HepG2 (cell line): ENCODE results near the gene HELZ. TPM values are rescaled to one million over a fixed set of nuclear protein-coding genes. Genes with fewer than 3 reads are reported as not detected.
"Not testable (repeated sequence)": the region's sequence is repeated elsewhere in the genome, so short reads cannot be mapped to it uniquely, and the experiment has no call there.

Experiments used
- ATAC-seq: fragments of 200-7000 bp; cut with Tn5 transposase; 3 replicates; pipeline ENCODE4 v1.9.1; 2020; ENCODE audit warnings: mild to moderate bottlenecking, moderate library complexity
- BruUV-seq: library from RNA; stranded (reverse); fragments of 400-500 nt; replicated peaks from 2 replicates; lab custom pipeline; 2021; lab: Mats Ljungman, UMichigan
- CTCF ChIA-PET: fragments of 300-600 bp; formaldehyde crosslinking; extraction: SDS; loops from one replicate; lab custom pipeline; 2021; ENCODE audit warnings: low total read pairs, inconsistent platforms, low intra/inter-chr PET ratio; lab: Yijun Ruan, JAX
- POLR2A ChIA-PET: fragments of 350-600 bp; sonication (Branson Sonifier 250); formaldehyde crosslinking; loops from one replicate; lab custom pipeline; 2020; ENCODE audit warnings: antibody characterized with exemption, inconsistent platforms; lab: Yijun Ruan, JAX
- DNase-seq: peaks from one replicate; pipeline ENCODE4 v3.0.0-alpha.2; 2015; ENCODE audit warnings: low spot score
- FAIRE-seq: peaks from 3 replicates; lab custom pipeline; 2011; peaks lifted over from hg19 to GRCh38; lab: Jason Lieb, UNC
- H2AFZ ChIP-seq: one replicate; pipeline ENCODE4 v1.6.1; 2011; ENCODE audit warnings: low read length, inconsistent platforms
- H3K27ac ChIP-seq: fragments of 300-600 bp; 3 replicates; pipeline ENCODE4 v1.8.0; 2011; ENCODE audit warnings: mixed run types, mild to moderate bottlenecking, mixed read lengths, low read length, inconsistent platforms; ENCODE audit not compliant: insufficient read depth; ENCODE audit errors: extremely low read length
- H3K27me3 ChIP-seq, 2 experiments: fragments of 200-600 bp in 1 of 2; 2 replicates in 1 of 2; 3 replicates in 1 of 2; pipeline versions ENCODE4 v1.6.0 to v1.8.0; 2011; ENCODE audit warnings: low read length in 2 of 2, mild to moderate bottlenecking in 2 of 2, moderate library complexity in 2 of 2, inconsistent platforms in 1 of 2; ENCODE audit not compliant: insufficient read depth in 2 of 2, control insufficient read depth in 1 of 2
- H3K36me3 ChIP-seq, 2 experiments: fragments of 200-600 bp in 1 of 2; replicated peaks in 1 of 2; 2 replicates in 1 of 2; 3 replicates in 1 of 2; pipeline versions ENCODE4 v1.5.1 to v1.8.0; 2011; ENCODE audit warnings: low read length in 2 of 2, inconsistent platforms in 1 of 2; ENCODE audit not compliant: insufficient read depth in 2 of 2, control insufficient read depth in 1 of 2
- H3K4me1 ChIP-seq: 2 replicates; pipeline ENCODE4 v1.5.1; 2012; ENCODE audit warnings: low read length, inconsistent platforms; ENCODE audit not compliant: insufficient read depth
- H3K4me2 ChIP-seq: 2 replicates; pipeline ENCODE4 v1.6.0; 2011; ENCODE audit warnings: low read depth, low read length, inconsistent platforms
- H3K4me3 ChIP-seq, 3 experiments: fragments of 200-600 bp in 1 of 3; sonication (generic), shearing (Covaris generic) in 1 of 3; replicated peaks in 1 of 3; 2 replicates each; pipeline ENCODE4 v1.5.1; 2011 to 2016; ENCODE audit warnings: low read length in 3 of 3, inconsistent platforms in 2 of 3, low read depth in 2 of 3, mild to moderate bottlenecking in 2 of 3, control low read depth in 1 of 3, mixed read lengths in 1 of 3; ENCODE audit not compliant: insufficient read depth in 1 of 3
- H3K79me2 ChIP-seq: one replicate; pipeline ENCODE4 v1.6.1; 2011; ENCODE audit warnings: low read length, inconsistent platforms; ENCODE audit not compliant: insufficient read depth
- H3K9ac ChIP-seq: 2 replicates; pipeline ENCODE4 v1.6.0; 2011; ENCODE audit warnings: mild to moderate bottlenecking, low read depth, low read length, inconsistent platforms; ENCODE audit not compliant: insufficient read depth
- H3K9me3 ChIP-seq: 2 replicates; pipeline ENCODE4 v1.5.1; 2012; ENCODE audit warnings: mild to moderate bottlenecking, low read length
- H4K20me1 ChIP-seq: 2 replicates; pipeline ENCODE4 v1.6.0; 2011; ENCODE audit warnings: inconsistent platforms, mild to moderate bottlenecking, low read length, moderate library complexity; ENCODE audit not compliant: insufficient read depth
- ZNF431 ChIP-seq: sonication (generic); formaldehyde crosslinking; IDR thresholded peaks from 2 replicates; pipeline ENCODE4 v1.9.0; 2022; ENCODE audit warnings: missing genetic modification reagents, low read depth, mild to moderate bottlenecking, borderline replicate concordance
- WGBS: methylation state at CpG from one replicate; pipeline ENCODE4 v1.1.6; 2017; ENCODE audit warnings: low lambda C conversion rate; 5-methylcytosine and 5-hydroxymethylcytosine counted together
- in situ Hi-C: cut with HindIII; loops from 2 replicates; pipeline ENCODE4 v1.10.0; 2017; ENCODE audit warnings: low pct_unique_long_range_greater_than_20kb; ENCODE audit not compliant: extremely low pct_ligation_motif_present
- intact Hi-C: fragments of 100-400 bp; cut with micrococcal nuclease; formaldehyde crosslinking; loops from one replicate; pipeline ENCODE4 v1.10.0; 2022; ENCODE audit not compliant: unreplicated experiment
- polyA plus RNA-seq, 8 experiments: library from polyadenylated mRNA; depleted of rRNA in 3 of 8; stranded (reverse) in 7 of 8; unstranded in 1 of 8; fragments of >200 nt; fragmentation: Illumina TruSeq in 4 of 8; extraction: Trizol in 4 of 8; gene quantifications; 2 replicates each; pipeline versions ENCODE4 v1.2.1 to v1.2.3, GENCODE V29; 2011 to 2016; ENCODE audit warnings: low read depth in 4 of 8, missing spikeins in 1 of 8, mixed read lengths in 1 of 8; ENCODE audit not compliant: insufficient read depth in 1 of 8
- total RNA-seq, 5 experiments: library from RNA; depleted of rRNA; stranded (reverse); fragments of >200 nt; fragmentation: Illumina TruSeq; extraction: Trizol; gene quantifications; 2 replicates each; pipeline ENCODE4 v1.2.3, GENCODE V29; 2016; ENCODE audit warnings: low read depth in 1 of 5
- TF ChIP-seq, protein P1 (sequence below): sonication (generic); formaldehyde crosslinking; IDR thresholded peaks from 2 replicates; pipeline ENCODE4 v1.4.0; 2020; ENCODE audit warnings: mild to moderate bottlenecking, missing genetic modification reagents

HELZ gene
- total and polyA plus RNA-seq, 2 of the 13 experiments (the other 11 are each of a cell fraction or from before 2014, with no cell fraction given), result 35.3 to 52.4 TPM

DNA sequence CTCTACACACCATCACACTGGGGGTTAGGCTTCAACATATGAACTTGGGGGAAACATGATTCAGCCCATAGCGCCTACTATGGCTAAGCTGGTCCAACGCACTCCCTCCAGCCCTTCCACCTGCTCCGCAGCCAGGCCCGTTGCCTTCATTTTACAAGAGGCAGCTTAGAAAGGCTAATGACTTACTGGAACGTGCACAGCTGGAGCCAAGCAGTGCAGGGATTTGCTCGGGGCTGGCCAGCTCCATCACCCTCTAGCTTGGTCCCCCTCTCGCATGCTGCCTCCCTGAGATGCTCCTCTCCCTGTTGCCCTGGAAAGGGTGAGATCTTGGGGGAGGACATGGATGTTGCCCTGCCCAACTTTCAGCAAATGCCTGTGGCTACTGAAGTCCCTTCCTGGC is 203.5 kb downstream of the HELZ start:
- Histone ChIP-seq H3K4me1 (peaks cover 7% of the 10 kb centered on the region; the same call in 1 of the 2 replicates), H3K9ac (no peak overlapping the region), H3K4me3 (no peak overlapping the region), H3K4me2 (no peak overlapping the region), H3K36me3 (no peaks in the 10 kb centered on the region), H3K79me2 (no peaks in the 10 kb centered on the region), H3K27me3 (peaks cover 3 to 24% of the 10 kb centered on the region in 2 experiments; a peak in 3 of 5 replicates), H2AFZ (no peak overlapping the region), H3K9me3 (no peaks in the 10 kb centered on the region), H3K27ac (no peak overlapping the region), H4K20me1 (no peaks in the 10 kb centered on the region)
- ChIA-PET POLR2A (no interaction called here), CTCF (no interaction called here)
- intact Hi-C loops, result no loop called here
- no peak for ATAC-seq
- WGBS, result 52% methylated on average over 7 of the region's 7 CpGs
- TF ChIP-seq, protein P1, sequence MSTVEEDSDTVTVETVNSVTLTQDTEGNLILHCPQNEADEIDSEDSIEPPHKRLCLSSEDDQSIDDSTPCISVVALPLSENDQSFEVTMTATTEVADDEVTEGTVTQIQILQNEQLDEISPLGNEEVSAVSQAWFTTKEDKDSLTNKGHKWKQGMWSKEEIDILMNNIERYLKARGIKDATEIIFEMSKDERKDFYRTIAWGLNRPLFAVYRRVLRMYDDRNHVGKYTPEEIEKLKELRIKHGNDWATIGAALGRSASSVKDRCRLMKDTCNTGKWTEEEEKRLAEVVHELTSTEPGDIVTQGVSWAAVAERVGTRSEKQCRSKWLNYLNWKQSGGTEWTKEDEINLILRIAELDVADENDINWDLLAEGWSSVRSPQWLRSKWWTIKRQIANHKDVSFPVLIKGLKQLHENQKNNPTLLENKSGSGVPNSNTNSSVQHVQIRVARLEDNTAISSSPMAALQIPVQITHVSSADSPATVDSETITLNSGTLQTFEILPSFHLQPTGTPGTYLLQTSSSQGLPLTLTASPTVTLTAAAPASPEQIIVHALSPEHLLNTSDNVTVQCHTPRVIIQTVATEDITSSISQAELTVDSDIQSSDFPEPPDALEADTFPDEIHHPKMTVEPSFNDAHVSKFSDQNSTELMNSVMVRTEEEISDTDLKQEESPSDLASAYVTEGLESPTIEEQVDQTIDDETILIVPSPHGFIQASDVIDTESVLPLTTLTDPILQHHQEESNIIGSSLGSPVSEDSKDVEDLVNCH (CRISPR knock-in tag), result no peak
- DNase-seq, result no peak
- in situ Hi-C loops, result no loop called here
- FAIRE-seq, result no peak
- BruUV-seq, result no TSS peak

DNA sequence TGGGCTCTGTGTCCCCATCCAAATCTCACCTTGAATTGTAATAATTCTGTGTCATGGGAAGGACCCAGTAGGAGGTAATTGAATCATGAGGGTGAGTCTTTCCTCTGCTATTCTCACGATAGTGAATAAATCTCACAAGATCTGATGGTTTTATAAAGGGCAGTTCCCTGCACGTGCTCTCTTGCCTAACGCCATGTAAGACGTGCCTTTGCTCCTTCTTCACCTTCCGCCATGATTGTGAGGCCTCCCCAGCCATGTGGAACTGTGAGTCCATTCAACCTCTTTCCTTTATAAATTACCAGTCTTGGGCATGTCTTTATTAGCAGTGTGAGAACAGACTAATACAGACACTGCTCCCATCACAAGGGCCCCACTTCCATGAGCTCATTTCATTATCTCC is 203.9 kb downstream of the HELZ start:
- H3K4me3 ChIP-seq, intact Hi-C loops, CTCF ChIA-PET: not testable (repeated sequence)
- TF ChIP-seq ZNF431 (CRISPR knock-in tag), result peak; percentile 96
- TF ChIP-seq, all 625 proteins: peak for 1; not testable (repeated sequence) for 624
- H3K36me3 ChIP-seq, BruUV-seq, H2AFZ ChIP-seq, FAIRE-seq, H3K4me1 ChIP-seq, ATAC-seq, in situ Hi-C loops, DNase-seq, H4K20me1 ChIP-seq, H3K4me2 ChIP-seq, H3K79me2 ChIP-seq, H3K9me3 ChIP-seq, POLR2A ChIA-PET, H3K9ac ChIP-seq, H3K27ac ChIP-seq: not testable (repeated sequence)
- WGBS, result 68% methylated on average over 5 of the region's 5 CpGs
- peaks cover 3 to 24% of the 10 kb centered on the region in 2 experiments; a peak in 3 of 5 replicates for H3K27me3 ChIP-seq
